ENCODE measurements around the gene ARHGAP1.

DNA sequence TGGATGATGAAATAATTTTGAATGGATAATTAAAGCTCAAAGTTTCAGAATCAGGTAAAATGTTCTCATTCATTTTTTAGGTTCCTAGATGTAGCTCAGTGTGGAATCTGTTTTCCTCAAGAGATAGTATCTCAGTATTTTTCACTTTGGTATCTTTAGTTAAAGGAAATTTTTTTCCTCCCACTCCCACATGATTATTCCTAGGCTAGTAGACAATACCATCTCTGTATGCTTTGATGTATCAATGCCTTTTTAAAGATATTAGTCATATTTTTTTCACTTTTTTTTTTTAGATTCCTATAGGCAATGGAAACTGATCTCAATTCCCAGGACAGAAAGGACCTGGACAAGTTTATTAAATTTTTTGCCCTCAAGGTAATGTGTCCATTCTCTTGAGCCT, 56.4 kb downstream of the ARHGAP1 start:
- TF ChIP-seq EZH2phosphoT487 (IDR thresholded peaks at IDR 0.05; ENCODE audit: insufficient read depth, low read depth) (no peak), EZH2 (IDR thresholded peaks at IDR 0.05; ENCODE audit: insufficient read depth, poor library complexity, severe bottlenecking) (no peak)

Measured in GM23248 (cell line).